SK-N-SH treated with all-trans-retinoic acid at 6 μM for 48 hours (cell line): ENCODE measurements around the gene SEC16A.

Source experiments
- ATAC-seq: fragments of 200-7000 bp; cut with Tn5 transposase; 3 replicates; pipeline ENCODE4 v1.9.1; 2020; ENCODE audit warnings: mild to moderate bottlenecking, moderate library complexity
- ARNTL ChIP-seq: fragments of 450-650 bp; formaldehyde crosslinking; IDR thresholded peaks from 2 replicates; pipeline ENCODE4 v1.5.0; 2020; ENCODE audit warnings: low read depth, mild to moderate bottlenecking, moderate library complexity, borderline replicate concordance
- BACH2 ChIP-seq: fragments of 250-450 bp; sonication (Bioruptor Pico); IDR thresholded peaks from 2 replicates; pipeline ENCODE4 v1.9.0; 2021; ENCODE audit warnings: mild to moderate bottlenecking, borderline replicate concordance
- CREB5 ChIP-seq: fragments of 250-450 bp; sonication (Bioruptor Pico); IDR thresholded peaks from 2 replicates; pipeline ENCODE4 v1.5.1; 2020; ENCODE audit warnings: low read depth, mild to moderate bottlenecking, moderate library complexity
- ESRRG ChIP-seq: fragments of 250-450 bp; sonication (Bioruptor Pico); IDR thresholded peaks from 2 replicates; pipeline ENCODE4 v1.6.1; 2021; ENCODE audit warnings: mild to moderate bottlenecking
- GLIS3 ChIP-seq: fragments of 250-450 bp; sonication (Bioruptor Pico); IDR thresholded peaks from 2 replicates; pipeline ENCODE4 v1.5.0; 2020; ENCODE audit warnings: mild to moderate bottlenecking, moderate library complexity
- ISL1 ChIP-seq: fragments of 250-450 bp; sonication (Bioruptor Pico); IDR thresholded peaks from 2 replicates; pipeline ENCODE4 v2.1.2; 2022; ENCODE audit warnings: mild to moderate bottlenecking, moderate library complexity
- OSR1 ChIP-seq: fragments of 250-450 bp; sonication (Bioruptor Pico); IDR thresholded peaks from 2 replicates; pipeline ENCODE4 v1.8.0; 2022; ENCODE audit warnings: moderate library complexity, mild to moderate bottlenecking, inconsistent platforms
- POU6F1 ChIP-seq: fragments of 250-450 bp; sonication (Bioruptor Pico); IDR thresholded peaks from 2 replicates; pipeline ENCODE4 v1.8.0; 2021; ENCODE audit warnings: low read depth, mild to moderate bottlenecking, moderate library complexity, borderline replicate concordance
- PPARA ChIP-seq: fragments of 250-450 bp; sonication (Bioruptor Pico); IDR thresholded peaks from 2 replicates; pipeline ENCODE4 v1.5.0; 2020; ENCODE audit warnings: mild to moderate bottlenecking, borderline replicate concordance
- RARB ChIP-seq: fragments of 250-450 bp; sonication (Bioruptor Pico); IDR thresholded peaks from 2 replicates; pipeline ENCODE4 v1.8.0; 2021; ENCODE audit warnings: mild to moderate bottlenecking, moderate library complexity
- SNAI2 ChIP-seq: fragments of 250-450 bp; sonication (Bioruptor Pico); IDR thresholded peaks from 2 replicates; pipeline ENCODE4 v1.5.0; 2020; ENCODE audit warnings: mild to moderate bottlenecking, moderate library complexity
- TOX ChIP-seq: fragments of 250-450 bp; sonication (Bioruptor Pico); IDR thresholded peaks from 2 replicates; pipeline ENCODE4 v1.8.0; 2021; ENCODE audit warnings: mild to moderate bottlenecking, moderate library complexity, borderline replicate concordance
- ZC3H10 ChIP-seq: fragments of 250-450 bp; sonication (Bioruptor Pico); IDR thresholded peaks from 2 replicates; pipeline ENCODE4 v1.5.1; 2021; ENCODE audit warnings: mild to moderate bottlenecking, moderate library complexity
- ZFP3 ChIP-seq: fragments of 250-450 bp; sonication (Bioruptor Pico); IDR thresholded peaks from 2 replicates; pipeline ENCODE4 v1.5.0; 2020; ENCODE audit warnings: mild to moderate bottlenecking, moderate library complexity
- ZFP30 ChIP-seq: fragments of 450-650 bp; formaldehyde crosslinking; IDR thresholded peaks from 2 replicates; pipeline ENCODE4 v1.5.0; 2022; ENCODE audit warnings: mild to moderate bottlenecking, moderate library complexity
- ZNF565 ChIP-seq: fragments of 450-650 bp; formaldehyde crosslinking; conservative IDR thresholded peaks from 2 replicates; pipeline ENCODE4 v1.5.0; 2020; ENCODE audit warnings: low read depth, mild to moderate bottlenecking, moderate library complexity
- ZNF70 ChIP-seq: fragments of 450-650 bp; formaldehyde crosslinking; IDR thresholded peaks from 2 replicates; pipeline ENCODE4 v1.5.0; 2020; ENCODE audit warnings: mild to moderate bottlenecking, moderate library complexity
- ZNF8 ChIP-seq: fragments of 450-650 bp; formaldehyde crosslinking; IDR thresholded peaks from 2 replicates; pipeline ENCODE4 v1.5.0; 2020; ENCODE audit warnings: mild to moderate bottlenecking, moderate library complexity
- TF ChIP-seq, protein P1 (sequence below): fragments of 250-450 bp; sonication (Bioruptor Pico); IDR thresholded peaks from 2 replicates; pipeline ENCODE4 v1.5.1; 2021; ENCODE audit warnings: mild to moderate bottlenecking, moderate library complexity
- TF ChIP-seq, protein P2 (sequence below): fragments of 250-450 bp; sonication (Bioruptor Pico); IDR thresholded peaks from 2 replicates; pipeline ENCODE4 v1.8.0; 2020; ENCODE audit warnings: mild to moderate bottlenecking, moderate library complexity, borderline replicate concordance
- TF ChIP-seq, protein P3 (sequence below): fragments of 250-450 bp; sonication (Bioruptor Pico); IDR thresholded peaks from 2 replicates; pipeline ENCODE4 v1.5.0; 2020; ENCODE audit warnings: mild to moderate bottlenecking, moderate library complexity

Gene SEC16A

DNA sequence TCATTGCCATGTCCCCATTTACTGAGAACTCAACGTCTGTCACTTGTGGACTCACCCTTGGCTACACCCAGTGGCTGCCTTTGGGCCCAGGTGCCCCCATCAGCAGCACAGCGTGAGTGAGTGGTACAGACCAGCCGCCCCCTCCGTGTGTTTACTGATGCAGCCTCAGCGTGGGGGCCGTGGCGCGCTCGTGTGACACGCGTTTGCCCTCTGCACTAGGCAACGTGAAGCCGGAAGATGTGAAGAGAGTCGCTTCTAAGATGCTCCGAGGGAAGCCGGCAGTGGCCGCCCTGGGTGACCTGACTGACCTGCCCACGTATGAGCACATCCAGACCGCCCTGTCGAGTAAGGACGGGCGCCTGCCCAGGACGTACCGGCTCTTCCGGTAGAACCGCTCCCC lies 60.0 kb downstream of the SEC16A start:
- ATAC-seq: no peak
- TF ChIP-seq, protein P1, sequence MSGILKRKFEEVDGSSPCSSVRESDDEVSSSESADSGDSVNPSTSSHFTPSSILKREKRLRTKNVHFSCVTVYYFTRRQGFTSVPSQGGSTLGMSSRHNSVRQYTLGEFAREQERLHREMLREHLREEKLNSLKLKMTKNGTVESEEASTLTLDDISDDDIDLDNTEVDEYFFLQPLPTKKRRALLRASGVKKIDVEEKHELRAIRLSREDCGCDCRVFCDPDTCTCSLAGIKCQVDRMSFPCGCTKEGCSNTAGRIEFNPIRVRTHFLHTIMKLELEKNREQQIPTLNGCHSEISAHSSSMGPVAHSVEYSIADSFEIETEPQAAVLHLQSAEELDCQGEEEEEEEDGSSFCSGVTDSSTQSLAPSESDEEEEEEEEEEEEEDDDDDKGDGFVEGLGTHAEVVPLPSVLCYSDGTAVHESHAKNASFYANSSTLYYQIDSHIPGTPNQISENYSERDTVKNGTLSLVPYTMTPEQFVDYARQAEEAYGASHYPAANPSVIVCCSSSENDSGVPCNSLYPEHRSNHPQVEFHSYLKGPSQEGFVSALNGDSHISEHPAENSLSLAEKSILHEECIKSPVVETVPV: no peak
- TF ChIP-seq PPARA (CRISPR knock-in tag) (no peak), CREB5 (CRISPR knock-in tag) (no peak), ESRRG (CRISPR knock-in tag) (no peak), OSR1 (CRISPR knock-in tag) (no peak), ZFP30 (CRISPR knock-in tag) (no peak), ZNF565 (CRISPR knock-in tag) (no peak), ZC3H10 (no peak), ARNTL (CRISPR knock-in tag) (no peak), ISL1 (CRISPR knock-in tag) (no peak)
- TF ChIP-seq, protein P2, sequence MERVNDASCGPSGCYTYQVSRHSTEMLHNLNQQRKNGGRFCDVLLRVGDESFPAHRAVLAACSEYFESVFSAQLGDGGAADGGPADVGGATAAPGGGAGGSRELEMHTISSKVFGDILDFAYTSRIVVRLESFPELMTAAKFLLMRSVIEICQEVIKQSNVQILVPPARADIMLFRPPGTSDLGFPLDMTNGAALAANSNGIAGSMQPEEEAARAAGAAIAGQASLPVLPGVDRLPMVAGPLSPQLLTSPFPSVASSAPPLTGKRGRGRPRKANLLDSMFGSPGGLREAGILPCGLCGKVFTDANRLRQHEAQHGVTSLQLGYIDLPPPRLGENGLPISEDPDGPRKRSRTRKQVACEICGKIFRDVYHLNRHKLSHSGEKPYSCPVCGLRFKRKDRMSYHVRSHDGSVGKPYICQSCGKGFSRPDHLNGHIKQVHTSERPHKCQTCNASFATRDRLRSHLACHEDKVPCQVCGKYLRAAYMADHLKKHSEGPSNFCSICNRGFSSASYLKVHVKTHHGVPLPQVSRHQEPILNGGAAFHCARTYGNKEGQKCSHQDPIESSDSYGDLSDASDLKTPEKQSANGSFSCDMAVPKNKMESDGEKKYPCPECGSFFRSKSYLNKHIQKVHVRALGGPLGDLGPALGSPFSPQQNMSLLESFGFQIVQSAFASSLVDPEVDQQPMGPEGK: no peak

DNA sequence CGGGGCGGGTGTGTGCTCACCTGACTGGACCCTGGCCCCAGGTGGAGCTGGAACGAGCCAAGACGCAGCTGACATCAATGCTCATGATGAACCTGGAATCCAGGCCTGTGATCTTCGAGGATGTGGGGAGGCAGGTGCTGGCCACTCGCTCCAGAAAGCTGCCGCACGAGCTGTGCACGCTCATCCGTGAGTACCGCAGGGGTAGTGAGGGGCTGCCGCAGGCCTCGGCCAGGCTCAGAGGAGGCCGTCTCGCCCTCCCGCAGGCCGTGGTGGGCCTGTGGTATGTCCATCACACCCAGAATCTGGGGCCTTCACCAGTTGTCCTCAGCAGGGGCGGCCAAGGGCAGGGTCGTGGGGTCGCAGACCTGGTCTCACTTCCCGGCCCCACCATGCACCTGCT lies 61.0 kb downstream of the SEC16A start:
- ATAC-seq: no peak
- TF ChIP-seq, protein P2: no peak
- TF ChIP-seq ZNF8: no peak
- TF ChIP-seq RARB: no peak
- TF ChIP-seq ZC3H10: no peak
- no peak for TF ChIP-seq ZFP30 (CRISPR knock-in tag)
- no peak for TF ChIP-seq ZNF70
- no peak for TF ChIP-seq GLIS3 (CRISPR knock-in tag)
- no peak for TF ChIP-seq ISL1 (CRISPR knock-in tag)
- TF ChIP-seq ZFP3 (CRISPR knock-in tag): no peak
- no peak for TF ChIP-seq BACH2 (CRISPR knock-in tag)
- TF ChIP-seq SNAI2 (CRISPR knock-in tag): no peak
- TF ChIP-seq ESRRG (CRISPR knock-in tag): no peak
- TF ChIP-seq ZNF565 (CRISPR knock-in tag): no peak
- TF ChIP-seq PPARA (CRISPR knock-in tag): no peak
- TF ChIP-seq OSR1 (CRISPR knock-in tag): no peak
- TF ChIP-seq, protein P3, sequence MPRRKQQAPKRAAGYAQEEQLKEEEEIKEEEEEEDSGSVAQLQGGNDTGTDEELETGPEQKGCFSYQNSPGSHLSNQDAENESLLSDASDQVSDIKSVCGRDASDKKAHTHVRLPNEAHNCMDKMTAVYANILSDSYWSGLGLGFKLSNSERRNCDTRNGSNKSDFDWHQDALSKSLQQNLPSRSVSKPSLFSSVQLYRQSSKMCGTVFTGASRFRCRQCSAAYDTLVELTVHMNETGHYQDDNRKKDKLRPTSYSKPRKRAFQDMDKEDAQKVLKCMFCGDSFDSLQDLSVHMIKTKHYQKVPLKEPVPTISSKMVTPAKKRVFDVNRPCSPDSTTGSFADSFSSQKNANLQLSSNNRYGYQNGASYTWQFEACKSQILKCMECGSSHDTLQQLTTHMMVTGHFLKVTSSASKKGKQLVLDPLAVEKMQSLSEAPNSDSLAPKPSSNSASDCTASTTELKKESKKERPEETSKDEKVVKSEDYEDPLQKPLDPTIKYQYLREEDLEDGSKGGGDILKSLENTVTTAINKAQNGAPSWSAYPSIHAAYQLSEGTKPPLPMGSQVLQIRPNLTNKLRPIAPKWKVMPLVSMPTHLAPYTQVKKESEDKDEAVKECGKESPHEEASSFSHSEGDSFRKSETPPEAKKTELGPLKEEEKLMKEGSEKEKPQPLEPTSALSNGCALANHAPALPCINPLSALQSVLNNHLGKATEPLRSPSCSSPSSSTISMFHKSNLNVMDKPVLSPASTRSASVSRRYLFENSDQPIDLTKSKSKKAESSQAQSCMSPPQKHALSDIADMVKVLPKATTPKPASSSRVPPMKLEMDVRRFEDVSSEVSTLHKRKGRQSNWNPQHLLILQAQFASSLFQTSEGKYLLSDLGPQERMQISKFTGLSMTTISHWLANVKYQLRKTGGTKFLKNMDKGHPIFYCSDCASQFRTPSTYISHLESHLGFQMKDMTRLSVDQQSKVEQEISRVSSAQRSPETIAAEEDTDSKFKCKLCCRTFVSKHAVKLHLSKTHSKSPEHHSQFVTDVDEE (CRISPR knock-in tag): no peak
- no peak for TF ChIP-seq CREB5 (CRISPR knock-in tag)
- TF ChIP-seq POU6F1 (CRISPR knock-in tag): no peak
- TF ChIP-seq, protein P1: no peak
- no peak for TF ChIP-seq TOX
- TF ChIP-seq, all 23 proteins: peak for 0
